ENCODE results near the gene NEUROD2. TPM values are rescaled to one million over a fixed set of nuclear protein-coding genes. Genes with fewer than 3 reads are reported as not detected.

The NEUROD2 gene
- polyA plus RNA-seq, 1 donor from 2014 or later = not detected

- H3K27ac ChIP-seq (ENCODE audit: low read length) = no peak overlapping the region
- no peaks in the 10 kb centered on the region for H3K36me3 ChIP-seq (ENCODE audit: insufficient read depth, low read length)
- peak overlapping the region; percentile 20 for H3K9ac ChIP-seq (ENCODE audit: low read length)
- no peaks in the 10 kb centered on the region for H4K20me1 ChIP-seq (ENCODE audit: insufficient read depth)
- no peak overlapping the region for H3K4me2 ChIP-seq (ENCODE audit: low read length)
- no peaks in the 10 kb centered on the region for H3K9me2 ChIP-seq (ENCODE audit: insufficient read depth, low read length)
- TF ChIP-seq EZH2 (IDR thresholded peaks at IDR 0.05; ENCODE audit: borderline replicate concordance, insufficient read depth, low read length, poor library complexity, severe bottlenecking) = no peak
- TF ChIP-seq MXI1 (conservative IDR thresholded peaks at IDR 0.05; ENCODE audit: poor library complexity, severe bottlenecking) = no peak
- no peak for TF ChIP-seq POLR2AphosphoS5 (IDR thresholded peaks at IDR 0.05)
- TF ChIP-seq EP300 (conservative IDR thresholded peaks at IDR 0.05; ENCODE audit: poor library complexity, severe bottlenecking) = no peak
- no peak for TF ChIP-seq CTCF (IDR thresholded peaks at IDR 0.05; ENCODE audit: poor library complexity, severe bottlenecking)
- TF ChIP-seq TAF1 (IDR thresholded peaks at IDR 0.05; ENCODE audit: low read depth) = no peak
- no peak for TF ChIP-seq SMC3 (conservative IDR thresholded peaks at IDR 0.05; ENCODE audit: poor library complexity)
- TF ChIP-seq REST (IDR thresholded peaks at IDR 0.05; ENCODE audit: borderline replicate concordance) = no peak
- no peak for TF ChIP-seq RAD21 (conservative IDR thresholded peaks at IDR 0.05)
- H3K27me3 ChIP-seq (ENCODE audit: insufficient read depth, low read depth, low read length) = peaks cover 54% of the 10 kb centered on the region
- H3F3A ChIP-seq (ENCODE audit: insufficient read depth, low read length, poor library complexity, severe bottlenecking) = no peaks in the 10 kb centered on the region
- no peaks in the 10 kb centered on the region for H3K9me3 ChIP-seq (ENCODE audit: low read length)
- H3K79me2 ChIP-seq (replicated peaks; ENCODE audit: insufficient read depth, low read length) = no peaks in the 10 kb centered on the region
- peak overlapping the region; percentile 66 for H3K4me3 ChIP-seq (ENCODE audit: low read length)
- no peak overlapping the region for H2AFZ ChIP-seq (ENCODE audit: low read depth, low read length)
Measured at GRCh38 chr17:39625198-39625785, 17.6 kb upstream of the NEUROD2 start.

GRCh38 chr17:39624313-39624712, 16.6 kb upstream of the NEUROD2 start:
- H3K4me3 ChIP-seq (ENCODE audit: low read length) = no peak overlapping the region
- TF ChIP-seq MXI1 (conservative IDR thresholded peaks at IDR 0.05; ENCODE audit: poor library complexity, severe bottlenecking) = no peak
- no peak for TF ChIP-seq EZH2 (IDR thresholded peaks at IDR 0.05; ENCODE audit: borderline replicate concordance, insufficient read depth, low read length, poor library complexity, severe bottlenecking)
- no peak for TF ChIP-seq POLR2AphosphoS5 (IDR thresholded peaks at IDR 0.05)
- TF ChIP-seq EP300 (conservative IDR thresholded peaks at IDR 0.05; ENCODE audit: poor library complexity, severe bottlenecking) = no peak
- TF ChIP-seq CTCF (IDR thresholded peaks at IDR 0.05; ENCODE audit: poor library complexity, severe bottlenecking) = no peak
- no peak for TF ChIP-seq REST (IDR thresholded peaks at IDR 0.05; ENCODE audit: borderline replicate concordance)
- TF ChIP-seq TAF1 (IDR thresholded peaks at IDR 0.05; ENCODE audit: low read depth) = no peak
- TF ChIP-seq SMC3 (conservative IDR thresholded peaks at IDR 0.05; ENCODE audit: poor library complexity) = no peak
- no peak for TF ChIP-seq RAD21 (conservative IDR thresholded peaks at IDR 0.05)
- peaks cover 56% of the 10 kb centered on the region for H3K27me3 ChIP-seq (ENCODE audit: insufficient read depth, low read depth, low read length)

More at GRCh38 chr17:39624313-39624712, 16.6 kb upstream of the NEUROD2 start:
- Histone ChIP-seq H3K27ac (ENCODE audit: low read length) (no peak overlapping the region), H3K4me2 (ENCODE audit: low read length) (no peak overlapping the region), H3K9ac (ENCODE audit: low read length) (no peak overlapping the region), H3F3A (ENCODE audit: insufficient read depth, low read length, poor library complexity, severe bottlenecking) (no peaks in the 10 kb centered on the region), H4K20me1 (ENCODE audit: insufficient read depth) (no peaks in the 10 kb centered on the region), H3K9me3 (ENCODE audit: low read length) (no peaks in the 10 kb centered on the region), H3K9me2 (ENCODE audit: insufficient read depth, low read length) (no peaks in the 10 kb centered on the region), H3K79me2 (replicated peaks; ENCODE audit: insufficient read depth, low read length) (no peaks in the 10 kb centered on the region), H2AFZ (ENCODE audit: low read depth, low read length) (no peak overlapping the region), H3K36me3 (ENCODE audit: insufficient read depth, low read length) (no peaks in the 10 kb centered on the region)

Measured in neural cell (in vitro differentiated cells).